ENCODE measurements around the gene MYT1.

The MYT1 gene

GRCh38 chr20:64149141-64149540, 15.1 kb upstream of the MYT1 start:
- peaks cover 12% of the 10 kb centered on the region for H3K9me3 ChIP-seq (ENCODE audit: control insufficient read depth, low read length)
- no peak overlapping the region for H3K4me3 ChIP-seq (ENCODE audit: extremely low read depth, insufficient read depth, low read length, poor library complexity, severe bottlenecking)
- no peak overlapping the region for H3K27ac ChIP-seq (ENCODE audit: low read depth, low read length, severe bottlenecking)
- no peaks in the 10 kb centered on the region for H3K36me3 ChIP-seq (ENCODE audit: control insufficient read depth, insufficient read depth, low read length)
- 87 to 89% methylated on average over 4 to 6 of the region's 7 CpGs for WGBS, 2 experiments (ENCODE audit: insufficient coverage in 2 of 2)
- no peaks in the 10 kb centered on the region for H3K4me1 ChIP-seq (ENCODE audit: control insufficient read depth, insufficient read depth, low read length, poor library complexity, severe bottlenecking)

GRCh38 chr20:64149809-64150560, 14.3 kb upstream of the MYT1 start:
- 88 to 91% methylated on average over 25 to 26 of the region's 26 CpGs for WGBS, 2 experiments (ENCODE audit: insufficient coverage in 2 of 2)
- no peak overlapping the region for H3K27ac ChIP-seq (ENCODE audit: low read depth, low read length, severe bottlenecking)
- no peaks in the 10 kb centered on the region for H3K36me3 ChIP-seq (ENCODE audit: control insufficient read depth, insufficient read depth, low read length)
- H3K9me3 ChIP-seq (ENCODE audit: control insufficient read depth, low read length) = peaks cover 10% of the 10 kb centered on the region
- no peak overlapping the region for H3K4me3 ChIP-seq (ENCODE audit: extremely low read depth, insufficient read depth, low read length, poor library complexity, severe bottlenecking)
- no peaks in the 10 kb centered on the region for H3K4me1 ChIP-seq (ENCODE audit: control insufficient read depth, insufficient read depth, low read length, poor library complexity, severe bottlenecking)

- no peak overlapping the region for H3K4me3 ChIP-seq (ENCODE audit: extremely low read depth, insufficient read depth, low read length, poor library complexity, severe bottlenecking)
- WGBS, 2 experiments (ENCODE audit: insufficient coverage in 2 of 2) = 69 to 86% methylated on average over 9 to 12 of the region's 13 CpGs
- no peak overlapping the region for H3K27ac ChIP-seq (ENCODE audit: low read depth, low read length, severe bottlenecking)
- peaks cover under 1% of the 10 kb centered on the region for H3K9me3 ChIP-seq (ENCODE audit: control insufficient read depth, low read length)
- no peaks in the 10 kb centered on the region for H3K36me3 ChIP-seq (ENCODE audit: control insufficient read depth, insufficient read depth, low read length)
- no peaks in the 10 kb centered on the region for H3K4me1 ChIP-seq (ENCODE audit: control insufficient read depth, insufficient read depth, low read length, poor library complexity, severe bottlenecking)
Measured at GRCh38 chr20:64150756-64151632, 13.3 kb upstream of the MYT1 start.

GRCh38 chr20:64151633-64152530, 12.4 kb upstream of the MYT1 start:
- Histone ChIP-seq H3K36me3 (ENCODE audit: control insufficient read depth, insufficient read depth, low read length) (no peaks in the 10 kb centered on the region), H3K4me1 (ENCODE audit: control insufficient read depth, insufficient read depth, low read length, poor library complexity, severe bottlenecking) (peaks cover 3% of the 10 kb centered on the region), H3K4me3 (ENCODE audit: extremely low read depth, insufficient read depth, low read length, poor library complexity, severe bottlenecking) (no peak overlapping the region), H3K27ac (ENCODE audit: low read depth, low read length, severe bottlenecking) (no peak overlapping the region), H3K9me3 (ENCODE audit: control insufficient read depth, low read length) (no peaks in the 10 kb centered on the region)
- WGBS, 2 experiments (ENCODE audit: insufficient coverage in 2 of 2) = 69 to 76% methylated on average over 21 to 23 of the region's 24 CpGs

- Histone ChIP-seq H3K9me3 (ENCODE audit: control insufficient read depth, low read length) (no peaks in the 10 kb centered on the region), H3K36me3 (ENCODE audit: control insufficient read depth, insufficient read depth, low read length) (no peaks in the 10 kb centered on the region), H3K27ac (ENCODE audit: low read depth, low read length, severe bottlenecking) (no peak overlapping the region), H3K4me3 (ENCODE audit: extremely low read depth, insufficient read depth, low read length, poor library complexity, severe bottlenecking) (no peak overlapping the region), H3K4me1 (ENCODE audit: control insufficient read depth, insufficient read depth, low read length, poor library complexity, severe bottlenecking) (peaks cover 3% of the 10 kb centered on the region)
- WGBS, 2 experiments (ENCODE audit: insufficient coverage in 2 of 2) = 95% methylated on average over 8 to 9 of the region's 9 CpGs
Measured at GRCh38 chr20:64152906-64153305, 11.3 kb upstream of the MYT1 start.

GRCh38 chr20:64153410-64153809, 10.8 kb upstream of the MYT1 start:
- Histone ChIP-seq H3K4me1 (ENCODE audit: control insufficient read depth, insufficient read depth, low read length, poor library complexity, severe bottlenecking) (peaks cover 3% of the 10 kb centered on the region), H3K4me3 (ENCODE audit: extremely low read depth, insufficient read depth, low read length, poor library complexity, severe bottlenecking) (no peak overlapping the region), H3K27ac (ENCODE audit: low read depth, low read length, severe bottlenecking) (no peak overlapping the region), H3K9me3 (ENCODE audit: control insufficient read depth, low read length) (no peaks in the 10 kb centered on the region), H3K36me3 (ENCODE audit: control insufficient read depth, insufficient read depth, low read length) (no peaks in the 10 kb centered on the region)
- 59 to 83% methylated on average over 2 of the region's 2 CpGs for WGBS, 2 experiments (ENCODE audit: insufficient coverage in 2 of 2)

GRCh38 chr20:64153861-64154589, 10.2 kb upstream of the MYT1 start:
- no peak overlapping the region for H3K27ac ChIP-seq (ENCODE audit: low read depth, low read length, severe bottlenecking)
- peaks cover 3% of the 10 kb centered on the region for H3K4me1 ChIP-seq (ENCODE audit: control insufficient read depth, insufficient read depth, low read length, poor library complexity, severe bottlenecking)
- H3K36me3 ChIP-seq (ENCODE audit: control insufficient read depth, insufficient read depth, low read length) = no peaks in the 10 kb centered on the region
- 87 to 90% methylated on average over 16 to 20 of the region's 20 CpGs for WGBS, 2 experiments (ENCODE audit: insufficient coverage in 2 of 2)
- H3K4me3 ChIP-seq (ENCODE audit: extremely low read depth, insufficient read depth, low read length, poor library complexity, severe bottlenecking) = no peak overlapping the region
- H3K9me3 ChIP-seq (ENCODE audit: control insufficient read depth, low read length) = no peaks in the 10 kb centered on the region

GRCh38 chr20:64154590-64155257, 9.5 kb upstream of the MYT1 start:
- H3K27ac ChIP-seq (ENCODE audit: low read depth, low read length, severe bottlenecking) = no peak overlapping the region
- no peak overlapping the region for H3K4me3 ChIP-seq (ENCODE audit: extremely low read depth, insufficient read depth, low read length, poor library complexity, severe bottlenecking)
- no peaks in the 10 kb centered on the region for H3K9me3 ChIP-seq (ENCODE audit: control insufficient read depth, low read length)
- peaks cover 3% of the 10 kb centered on the region for H3K4me1 ChIP-seq (ENCODE audit: control insufficient read depth, insufficient read depth, low read length, poor library complexity, severe bottlenecking)
- WGBS, 2 experiments (ENCODE audit: insufficient coverage in 2 of 2) = 89% methylated on average over 7 to 8 of the region's 9 CpGs
- H3K36me3 ChIP-seq (ENCODE audit: control insufficient read depth, insufficient read depth, low read length) = no peaks in the 10 kb centered on the region

- no peak overlapping the region for H3K27ac ChIP-seq (ENCODE audit: low read depth, low read length, severe bottlenecking)
- H3K9me3 ChIP-seq (ENCODE audit: control insufficient read depth, low read length) = no peaks in the 10 kb centered on the region
- no peaks in the 10 kb centered on the region for H3K36me3 ChIP-seq (ENCODE audit: control insufficient read depth, insufficient read depth, low read length)
- no peak overlapping the region for H3K4me3 ChIP-seq (ENCODE audit: extremely low read depth, insufficient read depth, low read length, poor library complexity, severe bottlenecking)
- peaks cover 8% of the 10 kb centered on the region for H3K4me1 ChIP-seq (ENCODE audit: control insufficient read depth, insufficient read depth, low read length, poor library complexity, severe bottlenecking)
- WGBS, 2 experiments (ENCODE audit: insufficient coverage in 2 of 2) = 86% methylated on average over 20 to 22 of the region's 22 CpGs
Measured at GRCh38 chr20:64155258-64156135, 8.8 kb upstream of the MYT1 start.

Data from mesodermal cell (in vitro differentiated cells).